Ovary (tissue), 10 donors: Measurements from ENCODE around the gene PGAP6. TPM values are rescaled to one million over a fixed set of nuclear protein-coding genes. Genes with fewer than 3 reads are reported as not detected.

Experiments used
- DNase-seq, 5 donors: peaks; one replicate each; pipeline ENCODE4 v3.0.0-alpha.2; 2019 to 2020
- H3K27ac ChIP-seq, 2 donors: fragments of 200-600 bp; one replicate each; pipeline versions ENCODE4 v1.5.1 to v1.8.0; 2019 to 2022
- H3K27me3 ChIP-seq: fragments of 200-600 bp; one replicate; pipeline ENCODE4 v1.8.0; 2022
- H3K36me3 ChIP-seq: fragments of 200-600 bp; sonication (generic); one replicate; pipeline ENCODE4 v1.5.1; 2019
- H3K4me1 ChIP-seq: one replicate; pipeline ENCODE4 v1.8.1; 2013; ENCODE audit warnings: mild to moderate bottlenecking, moderate library complexity; ENCODE audit not compliant: insufficient read depth
- H3K4me3 ChIP-seq: fragments of 200-600 bp; sonication (generic); one replicate; pipeline ENCODE4 v1.5.1; 2017
- H3K9me3 ChIP-seq, 2 donors: fragments of 200-600 bp in 1 of 2; sonication (generic) in 1 of 2; one replicate each; pipeline versions ENCODE4 v1.5.1 to v1.8.1; 2013 to 2019; ENCODE audit warnings: mild to moderate bottlenecking in 1 of 2, moderate library complexity in 1 of 2
- CTCF ChIP-seq, 3 donors: fragments of 450-650 bp in 2 of 3; fragments of 200-600 bp in 1 of 3; IDR thresholded peaks; one replicate each; pipeline versions ENCODE4 v1.5.1 to v1.8.0; 2016 to 2022; ENCODE audit warnings: antibody characterized with exemption in 3 of 3, mild to moderate bottlenecking in 1 of 3
- EP300 ChIP-seq: sonication (generic); formaldehyde crosslinking; IDR thresholded peaks from one replicate; pipeline ENCODE4 v1.6.1; 2017; ENCODE audit warnings: antibody characterized with exemption
- POLR2A ChIP-seq: fragments of 450-650 bp; IDR thresholded peaks from one replicate; pipeline ENCODE4 v1.6.1; 2017; ENCODE audit warnings: antibody characterized with exemption, mild to moderate bottlenecking, moderate library complexity
- WGBS, 3 donors: extraction: QIAGEN DNeasy Blood & Tissue Kit in 1 of 3; methylation state at CpG; one replicate each; pipeline versions ENCODE4 v1.1.5 to v1.1.7; 2013 to 2017; 5-methylcytosine and 5-hydroxymethylcytosine counted together
- intact Hi-C, 4 donors: fragments of 100-400 bp; cut with DNase I; formaldehyde crosslinking; loops; one replicate each; pipeline versions ENCODE4 v1.11.0 to v1.15.1; 2022 to 2023
- long read RNA-seq, 3 donors: library from polyadenylated mRNA in 2 of 3; unstranded in 2 of 3; transcript quantifications; one replicate each; pipeline ENCODE4 v2.0.0 and lab custom pipeline, GENCODE V29; 2021 to 2026
- polyA plus RNA-seq, 2 donors: library from polyadenylated mRNA; stranded (reverse); fragments of 200-250 nt in 1 of 2; fragments of 350-450 nt in 1 of 2; fragmentation: Illumina TruSeq in 1 of 2; extraction: RNeasy Lipid Tissue Mini Kit (QIAGEN cat#74804) in 1 of 2; gene quantifications; one replicate each; pipeline ENCODE4 v1.2.3, GENCODE V29; 2013 to 2014
- total RNA-seq, 7 donors: library from RNA; depleted of rRNA in 2 of 7; stranded (reverse); fragments of >200 nt in 2 of 7; fragmentation: NEBNext Ultra II Directional in 3 of 7; extraction: Animal tissue kit (Norgen Biotek cat#: 25700) in 3 of 7; gene quantifications; one replicate each; pipeline versions ENCODE4 v1.1.0 to v1.2.4, GENCODE V29; 2016 to 2023
- donor health status: DM: no; HTN: no; CAD: no; lungs with moderate emphysema.
- donor health status: DM: no; HTN: no; CAD: no.
- donor health status: Bipolar disorder and iron deficiency.
- donor health status: DM: yes; HTN: yes; CAD: no.
- donor health status: DM: no; HTN: no; CAD: no.
- donor health status: DM: yes; HTN: yes; CAD: no.

Gene PGAP6
- total RNA-seq (10 to 100 TPM; 13.0 to 39.8 (median 23.2) TPM), polyA plus RNA-seq (10 to 100 TPM; 13.9 to 17.9 TPM)
- long read RNA-seq, donor 1, partial matches to known transcripts: 21 of 27 reads
- long read RNA-seq, donor 1, other reads (novel, unspliced or antisense): 6 of 27 reads
- long read RNA-seq, donor 2, partial matches to known transcripts: 106 of 232 reads
- long read RNA-seq, donor 2, other reads (novel, unspliced or antisense): 124 of 232 reads
- long read RNA-seq, donor 3, transcript TMEM8A-204 (13 exons, 3,691 nt): major isoform, 59 of 93 reads
- long read RNA-seq, donor 3, partial matches to known transcripts: 10 of 93 reads
- long read RNA-seq, donor 3, other reads (novel, unspliced or antisense): 24 of 93 reads

- Histone ChIP-seq H3K4me1 (peaks cover 4% of the 10 kb centered on the region), H3K9me3 (no peaks in the 10 kb centered on the region), H3K27ac (peak within 1 kb of the TSS; percentile 30 to 33), H3K27me3 (no peaks in the 10 kb centered on the region), H3K4me3 (peak within 1 kb of the TSS; percentile 63), H3K36me3 (no peaks in the 10 kb centered on the region)
- DNase-seq: peak; percentile 56 to 75 (median 70)
- intact Hi-C loops: loop anchor here in 2 of 4 donors (10.0 kb wide), 2 partner anchors 273 to 283 kb away; partner anchors contain the start of gene RHOT2 (in 1 of the 2)
- TF ChIP-seq CTCF (IDR thresholded peaks at IDR 0.05): no peak
- no peak for TF ChIP-seq POLR2A
- no peak for TF ChIP-seq EP300
- WGBS, 3 donors: 1 to 2% (median 1%) methylated on average over 39 to 120 of the region's 123 CpGs
These were observed at the start of gene PGAP6 for GRCh38 chr16:381789-382717. PGAP6 (minus strand) TSS chr16:381978; CDS start chr16:381821, 157 bp downstream.

DNA sequence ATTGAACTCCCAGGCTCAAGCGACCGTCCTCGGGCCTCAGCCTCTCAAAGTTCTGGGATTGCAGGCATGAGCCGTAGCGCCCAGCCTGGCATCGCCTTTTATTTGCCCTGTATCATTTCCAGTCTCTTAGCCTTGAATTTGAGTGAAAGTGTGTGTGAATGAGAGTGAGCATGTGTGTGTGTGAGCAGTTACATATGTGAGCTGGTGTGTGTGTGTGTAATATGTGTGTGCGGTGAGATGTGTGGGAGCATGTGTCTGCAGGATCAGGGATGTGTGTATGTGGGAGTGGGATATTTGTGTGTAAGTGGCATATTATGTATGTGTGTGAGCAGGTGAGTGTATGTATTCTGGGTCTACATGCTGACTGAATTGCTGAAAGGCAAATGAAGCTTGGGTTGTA, 49.1 kb upstream of the PGAP6 start:
- TF ChIP-seq EP300 (no peak), POLR2A (no peak), CTCF (IDR thresholded peaks at IDR 0.05) (no peak)
- WGBS, 3 donors: 95 to 97% (median 95%) methylated on average over 7 of the region's 7 CpGs
- H3K4me3 ChIP-seq: no peak overlapping the region
- H3K36me3 ChIP-seq: no peaks in the 10 kb centered on the region
- H3K27ac ChIP-seq: no peak overlapping the region
- intact Hi-C loops: no loop called here
- H3K9me3 ChIP-seq: no peaks in the 10 kb centered on the region
- no peak for DNase-seq
- H3K27me3 ChIP-seq: no peaks in the 10 kb centered on the region
- H3K4me1 ChIP-seq: peaks cover 2% of the 10 kb centered on the region

DNA sequence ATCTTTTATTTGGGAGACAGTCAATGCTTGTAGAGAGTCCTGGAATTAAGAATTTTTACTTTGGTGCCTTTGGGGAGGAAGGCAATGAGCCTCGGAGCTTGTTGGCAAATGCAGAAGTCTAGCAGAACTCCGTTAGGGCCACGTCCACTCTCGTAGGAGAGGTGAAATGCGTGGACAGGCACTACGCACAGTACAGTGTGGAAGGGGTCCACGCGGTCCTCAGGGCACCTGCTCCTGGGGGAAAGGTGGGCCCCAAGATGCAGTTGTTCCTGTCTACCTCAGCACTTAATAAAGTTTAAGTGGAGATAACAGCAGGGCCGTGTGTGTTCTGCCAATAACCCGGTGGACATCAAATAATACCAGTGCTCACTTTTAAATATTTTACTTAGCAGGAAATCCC, 45.5 kb upstream of the PGAP6 start:
- intact Hi-C loops: no loop called here
- Histone ChIP-seq H3K4me1 (peaks cover 9% of the 10 kb centered on the region), H3K36me3 (no peaks in the 10 kb centered on the region), H3K27ac (no peak overlapping the region), H3K9me3 (no peaks in the 10 kb centered on the region), H3K27me3 (no peaks in the 10 kb centered on the region), H3K4me3 (peak overlapping the region; percentile 58)
- no peak for DNase-seq
- no peak for TF ChIP-seq EP300
- TF ChIP-seq POLR2A: peak; percentile 21
- TF ChIP-seq CTCF (IDR thresholded peaks at IDR 0.05): no peak
- WGBS, 3 donors: 36 to 44% (median 39%) methylated on average over 10 of the region's 10 CpGs

DNA sequence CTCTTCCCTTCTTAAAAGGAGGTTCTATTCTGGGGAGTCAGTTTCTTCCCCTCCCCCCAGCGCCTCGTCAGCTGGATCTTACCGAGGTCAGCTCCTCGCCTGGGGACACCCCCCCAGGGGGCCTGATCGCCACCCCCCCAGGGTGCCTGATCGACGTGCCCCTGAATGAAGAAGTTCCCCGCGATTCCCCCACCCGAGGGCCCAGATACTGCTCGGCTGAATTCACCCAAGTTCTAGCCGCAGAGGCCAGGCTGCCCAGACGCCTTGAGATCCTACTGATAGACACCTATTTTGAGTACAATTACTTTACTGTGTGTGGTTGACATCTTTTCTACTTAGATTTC, 45.1 kb upstream of the PGAP6 start:
- peak in 2 of 5 donors; percentile 35 to 51 for DNase-seq
- Histone ChIP-seq H3K36me3 (no peaks in the 10 kb centered on the region), H3K9me3 (no peaks in the 10 kb centered on the region), H3K27me3 (no peaks in the 10 kb centered on the region), H3K4me3 (peak overlapping the region; percentile 58), H3K27ac (no peak overlapping the region), H3K4me1 (peaks cover 9% of the 10 kb centered on the region)
- 7 to 8% (median 8%) methylated on average over 13 of the region's 13 CpGs for WGBS, 3 donors
- TF ChIP-seq EP300: no peak
- TF ChIP-seq CTCF (IDR thresholded peaks at IDR 0.05): no peak
- no peak for TF ChIP-seq POLR2A
- intact Hi-C loops: loop anchor here in 1 of 4 donors (1.0 kb wide), 1 partner anchor 100 kb away; the partner anchor contains the start of gene CAPN15
